NCI-H2029 (cell line): Measurements from ENCODE around the gene NOTCH1.

Source experiments
- DNase-seq: peaks from one replicate; lab custom pipeline; 2025; lab: John Stamatoyannopoulos, UW

NOTCH1 gene

DNA sequence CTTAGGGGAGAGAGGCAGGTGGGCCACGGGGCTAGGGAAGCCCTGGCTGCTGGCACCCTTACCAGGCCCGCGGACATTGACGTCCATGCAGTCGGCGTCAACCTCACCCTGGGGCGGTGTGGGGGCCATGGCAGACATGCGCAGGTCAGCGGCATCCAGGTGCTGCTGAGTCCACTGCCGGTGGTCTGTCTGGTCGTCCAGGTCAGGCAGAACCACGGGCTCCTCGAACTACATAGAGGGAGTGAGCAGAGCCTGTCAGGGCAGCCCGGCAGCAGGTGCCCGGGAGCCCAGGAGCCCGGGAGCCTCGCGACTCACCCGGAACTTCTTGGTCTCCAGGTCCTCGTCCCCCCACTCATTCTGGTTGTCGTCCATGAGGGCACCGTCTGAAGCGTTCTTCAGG, 44.2 kb downstream of the NOTCH1 start:
- DNase-seq, result no peak

GRCh38 chr9:136499935-136500910, 45.6 kb downstream of the NOTCH1 start:
- no peak for DNase-seq

DNA sequence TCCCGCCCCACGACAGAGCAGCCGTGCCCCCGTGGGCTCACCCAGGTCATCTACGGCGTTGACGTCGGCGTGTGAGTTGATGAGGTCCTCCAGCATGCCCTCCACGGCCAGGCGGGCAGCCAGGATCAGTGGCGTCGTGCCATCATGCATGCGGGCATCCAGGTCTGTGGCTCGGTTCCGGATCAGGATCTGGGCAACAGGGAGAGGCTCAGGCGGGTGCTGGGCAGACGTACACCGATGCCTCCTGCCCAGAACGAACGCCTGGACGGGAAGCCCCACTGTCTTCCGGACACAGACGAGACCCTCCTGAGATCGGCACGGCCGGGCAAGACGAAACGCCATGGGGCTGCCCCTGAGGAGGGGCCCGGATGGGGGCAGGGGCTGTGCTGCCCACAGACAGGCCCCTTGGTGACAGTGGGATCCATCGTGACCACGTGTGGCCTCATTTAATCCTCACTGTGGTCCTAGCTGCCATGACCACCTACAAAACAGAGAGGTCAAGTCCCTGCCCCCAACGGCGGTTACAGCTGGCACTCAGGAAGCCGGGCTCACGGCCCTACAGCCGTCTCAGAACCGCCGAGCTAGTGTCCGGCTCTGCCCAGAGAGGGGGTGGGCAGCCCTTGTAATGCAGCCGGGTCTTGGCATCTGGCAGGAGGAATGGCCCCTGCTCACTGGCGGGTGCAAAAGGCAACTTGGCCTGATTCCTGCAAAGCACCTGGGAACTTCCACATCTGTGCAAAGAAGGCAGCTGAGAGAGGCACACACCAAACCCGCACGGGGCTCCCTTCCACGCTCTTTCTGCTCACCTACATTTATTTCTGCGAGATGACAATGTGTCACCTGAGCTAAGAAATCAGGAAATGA, 46.5 kb downstream of the NOTCH1 start:
- no peak for DNase-seq

DNA sequence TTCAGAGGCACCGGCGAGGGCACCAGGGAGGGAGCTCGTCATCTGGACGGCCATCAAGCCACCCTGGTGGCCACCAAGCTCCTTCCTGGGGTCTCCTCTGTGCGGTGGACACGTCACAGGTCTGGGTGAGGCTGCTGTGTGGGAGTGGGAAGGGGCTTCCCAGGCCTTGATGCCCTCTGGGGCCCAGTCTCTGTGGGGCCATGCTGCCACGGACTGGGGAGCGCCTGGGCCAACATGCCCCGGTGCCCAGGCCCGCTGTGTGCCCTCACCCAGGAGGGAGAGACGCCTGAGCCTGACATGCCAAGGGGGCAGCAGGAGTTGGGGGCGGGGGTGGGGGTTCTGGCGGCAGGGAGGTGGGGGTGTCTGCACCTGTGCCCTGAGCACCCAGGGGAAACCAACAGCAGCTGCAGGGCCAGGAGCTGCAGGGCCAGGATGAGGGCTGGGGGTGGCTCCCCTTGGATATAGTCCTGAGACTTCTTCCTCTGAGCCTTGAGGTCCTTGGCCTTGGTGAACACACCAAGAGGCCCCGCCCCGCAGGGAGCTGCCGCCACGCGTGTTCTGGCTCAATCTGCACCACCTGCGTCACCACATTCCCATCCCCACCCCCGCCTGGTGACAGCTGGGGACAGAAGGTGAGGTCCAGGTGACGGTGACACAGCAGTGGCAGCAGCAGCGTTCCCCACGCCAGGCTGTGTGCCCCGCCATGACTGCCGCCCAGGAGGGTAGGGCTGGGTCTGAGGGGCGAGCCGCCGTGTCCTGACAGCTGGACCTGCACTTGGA, 47.7 kb downstream of the NOTCH1 start:
- DNase-seq, result no peak

DNA sequence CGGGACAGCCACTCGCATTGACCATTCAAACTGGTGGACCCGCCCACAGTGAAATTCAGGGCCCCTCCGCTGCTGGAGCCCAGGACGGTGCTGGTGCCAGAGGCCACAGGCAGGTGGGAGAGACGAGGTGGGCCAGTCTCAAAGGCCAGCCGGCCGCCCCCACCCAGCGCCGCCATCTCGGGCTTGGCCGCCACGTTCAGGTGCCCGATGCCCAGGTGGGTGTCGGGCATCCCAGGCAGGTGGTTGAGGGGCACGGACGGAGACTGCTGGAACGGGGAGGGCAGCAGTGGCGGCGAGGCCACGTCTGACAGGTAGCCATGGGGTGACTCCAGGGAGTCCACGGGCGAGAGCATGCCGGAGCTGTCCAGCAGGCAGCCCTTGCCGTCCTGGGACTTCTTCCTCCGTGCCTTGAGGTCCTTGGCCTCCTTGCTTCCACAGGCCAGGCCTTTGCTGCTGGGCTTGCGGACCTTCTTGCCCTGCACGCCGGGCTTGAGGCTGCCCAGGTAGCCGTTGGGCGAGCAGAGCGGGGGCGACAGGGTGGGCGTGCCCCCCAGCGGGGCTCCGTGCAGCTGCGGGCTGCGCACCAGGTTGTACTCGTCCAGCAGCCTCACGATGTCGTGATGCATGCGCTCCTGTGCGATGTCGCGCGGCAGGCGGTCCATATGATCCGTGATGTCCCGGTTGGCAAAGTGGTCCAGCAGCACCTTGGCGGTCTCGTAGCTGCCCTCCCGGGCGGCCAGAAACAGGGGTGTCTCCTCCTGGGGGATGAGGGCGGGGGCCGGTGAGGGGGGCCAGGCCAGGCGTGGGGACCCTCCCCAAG, 48.8 kb downstream of the NOTCH1 start:
- DNase-seq, result no peak

GRCh38 chr9:136496181-136496580, 49.7 kb downstream of the NOTCH1 start:
- no peak for DNase-seq

GRCh38 chr9:136495238-136495800, 50.5 kb downstream of the NOTCH1 start:
- no peak for DNase-seq

- no peak for DNase-seq
These were observed 51.2 kb downstream of the NOTCH1 start for GRCh38 chr9:136494531-136495215.

DNA sequence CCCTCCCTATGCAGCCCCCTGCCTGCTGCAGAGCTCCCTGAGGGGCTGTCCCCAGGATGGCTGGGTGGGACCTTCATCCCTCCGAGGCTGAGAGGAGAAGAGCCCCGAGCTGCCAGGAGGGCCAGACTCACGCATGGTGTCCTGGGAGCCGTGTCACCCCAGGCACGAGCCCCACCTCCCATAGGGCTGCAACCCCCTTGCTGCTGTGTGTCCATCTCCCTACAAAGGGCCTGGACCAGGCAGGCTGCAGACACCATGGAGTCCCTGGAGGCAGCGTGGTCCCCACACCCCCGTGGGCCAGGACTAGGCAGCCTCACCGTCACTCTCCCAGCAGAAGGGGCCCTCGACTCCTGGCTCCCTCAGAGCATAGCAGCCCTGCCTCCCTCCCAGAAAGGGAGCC, 51.8 kb downstream of the NOTCH1 start:
- DNase-seq, result no peak

DNA sequence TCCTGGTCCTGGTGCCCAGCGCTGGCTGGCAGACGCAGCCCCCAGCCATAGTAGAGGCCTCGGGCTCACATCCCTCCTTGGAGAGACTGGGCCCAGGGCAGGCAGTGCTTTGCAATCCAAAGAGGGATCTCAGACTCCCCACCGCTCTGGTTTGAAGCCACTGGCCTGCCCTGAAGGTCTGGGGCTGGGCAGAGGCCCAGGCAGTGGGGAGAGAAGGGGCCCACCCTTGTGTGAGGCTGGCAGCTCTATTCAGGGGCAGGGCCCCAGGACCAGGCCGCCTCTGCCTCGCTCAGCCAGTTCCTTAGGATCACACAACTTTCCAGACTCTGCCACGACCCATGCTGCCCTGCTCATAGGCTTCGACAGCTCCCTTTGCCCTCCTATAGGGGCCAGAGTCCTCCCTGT, 52.3 kb downstream of the NOTCH1 start:
- no peak for DNase-seq

DNA sequence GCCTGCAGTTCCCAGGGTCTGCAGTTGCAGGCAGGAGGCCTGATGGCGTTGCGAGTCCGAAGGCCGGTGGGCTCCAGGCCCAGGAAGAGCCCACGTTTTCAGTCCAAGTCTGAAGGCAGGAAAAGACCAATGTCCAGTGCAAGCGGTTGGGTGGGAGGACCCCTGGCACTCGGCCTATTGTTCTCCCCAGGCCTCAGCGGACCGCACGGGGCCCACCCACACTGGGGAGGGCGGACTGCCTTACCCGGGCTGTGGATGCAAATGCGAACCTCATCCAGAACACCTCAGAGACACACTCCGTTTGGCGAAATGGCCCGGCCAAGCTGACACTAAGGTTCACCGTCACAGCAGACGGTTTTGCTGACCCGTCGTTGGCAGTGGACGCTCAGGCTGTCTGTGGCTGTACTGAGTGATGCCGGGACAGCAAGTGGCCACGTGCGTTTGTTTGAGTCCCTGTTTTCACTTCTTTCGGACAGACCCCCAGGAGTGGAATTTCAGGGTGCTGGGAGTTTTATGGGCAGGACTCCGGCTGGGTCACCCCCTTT, 52.8 kb downstream of the NOTCH1 start:
- DNase-seq, result no peak

DNA sequence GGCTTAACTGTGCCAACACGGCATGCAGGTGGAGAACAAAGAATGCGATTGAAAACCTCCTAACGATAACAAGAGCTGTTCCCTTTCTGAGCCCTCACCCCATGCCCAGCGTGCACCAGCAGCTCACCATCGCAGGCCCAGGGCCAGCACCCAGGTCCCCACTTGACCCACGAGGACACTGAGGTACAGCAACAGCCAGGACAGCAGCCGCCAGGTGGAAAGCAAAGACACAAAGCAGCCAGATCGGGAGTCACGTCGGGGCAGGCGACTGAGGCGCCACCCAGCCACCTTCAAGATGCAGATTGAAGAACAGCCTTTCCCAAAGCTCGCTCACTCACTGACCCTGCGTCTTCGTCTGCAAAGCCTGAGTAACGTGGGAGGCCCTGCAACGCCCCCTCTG, 56.1 kb downstream of the NOTCH1 start:
- no peak for DNase-seq

DNA sequence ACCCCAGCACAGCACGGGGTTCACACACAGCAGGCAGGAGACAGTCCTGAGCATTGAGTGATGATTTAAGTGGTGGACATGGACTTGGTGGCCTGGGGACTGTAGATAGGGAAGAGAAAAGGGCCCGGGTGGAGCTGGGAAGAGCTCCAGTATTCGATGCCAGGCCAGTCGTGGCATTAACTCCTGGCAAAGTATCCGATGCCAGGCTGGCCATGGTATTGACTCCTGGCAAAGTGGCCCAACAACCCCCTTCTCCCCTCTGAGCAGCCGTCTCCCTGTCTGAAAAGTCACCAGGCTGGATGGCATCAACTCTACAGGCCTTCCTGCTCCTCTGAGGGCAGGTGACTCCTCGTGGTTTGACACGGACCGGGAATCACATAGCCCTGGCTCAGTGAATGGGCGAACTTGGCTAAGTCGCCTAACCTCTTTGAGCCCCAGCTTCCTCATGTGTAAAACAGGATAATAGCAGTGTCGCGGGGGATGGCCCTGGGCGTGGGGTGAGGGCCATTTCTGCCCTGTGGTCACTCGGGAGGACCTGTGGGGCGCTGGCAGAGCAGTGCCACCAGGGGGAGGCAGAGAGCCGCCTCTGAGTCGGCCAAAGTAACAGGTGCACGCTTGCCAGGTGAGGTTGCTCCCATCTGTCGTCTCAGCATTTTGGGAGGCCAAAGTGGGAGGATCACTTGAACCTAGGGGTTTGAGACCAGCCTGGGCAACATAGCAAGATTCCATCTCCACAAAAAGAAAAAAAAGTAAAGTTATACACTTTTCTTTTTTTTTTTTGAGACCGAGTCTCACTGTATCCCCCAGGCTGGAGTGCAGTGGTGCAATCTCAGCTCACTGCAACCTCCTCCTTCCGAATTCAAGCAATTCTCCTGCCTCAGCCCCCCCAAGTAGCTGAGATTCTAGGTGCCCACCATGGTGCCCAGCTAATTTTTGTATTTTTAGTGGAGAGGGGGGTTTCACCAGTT, 57.3 kb downstream of the NOTCH1 start:
- peak; percentile 37 for DNase-seq

GRCh38 chr9:136487672-136488071, 58.2 kb downstream of the NOTCH1 start:
- DNase-seq, result no peak

DNA sequence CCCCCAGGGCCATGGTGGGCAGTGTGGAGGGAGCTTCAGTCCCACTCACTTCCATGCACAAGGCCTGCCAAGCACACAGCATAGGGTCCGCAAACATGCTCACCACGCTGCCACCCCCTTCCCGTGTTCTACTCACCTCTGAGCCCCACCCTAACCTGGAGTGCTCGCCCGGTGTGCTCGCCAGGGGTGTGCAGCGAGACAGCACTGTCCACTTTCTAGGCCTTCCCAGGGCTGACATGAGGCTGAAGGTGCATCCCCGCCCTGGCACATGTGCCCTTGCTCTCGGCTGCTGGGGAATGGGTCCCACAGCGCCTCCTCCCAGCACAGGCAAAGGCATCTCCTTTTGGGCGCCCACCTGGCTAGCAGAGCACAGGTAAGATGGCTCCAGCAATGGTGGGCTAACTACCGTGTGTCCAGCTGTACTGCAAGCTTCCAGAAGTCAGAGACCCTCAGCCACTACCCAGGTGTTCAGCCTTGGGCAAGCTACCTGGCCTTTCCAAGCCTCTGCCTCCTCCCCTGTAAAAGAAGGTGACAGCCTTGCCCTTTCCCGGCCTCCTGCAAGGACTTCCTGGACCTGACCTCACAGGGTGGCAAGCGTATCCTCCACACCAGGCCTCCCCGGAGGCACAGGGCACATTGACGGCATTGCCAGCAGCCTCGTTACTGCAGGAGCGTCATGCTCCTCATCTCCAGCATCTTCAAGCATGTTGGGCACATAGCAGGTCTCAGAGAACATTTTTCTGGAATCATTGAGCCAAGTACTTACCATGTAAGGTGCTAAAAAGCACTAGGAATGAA, 58.8 kb downstream of the NOTCH1 start:
- no peak for DNase-seq

DNA sequence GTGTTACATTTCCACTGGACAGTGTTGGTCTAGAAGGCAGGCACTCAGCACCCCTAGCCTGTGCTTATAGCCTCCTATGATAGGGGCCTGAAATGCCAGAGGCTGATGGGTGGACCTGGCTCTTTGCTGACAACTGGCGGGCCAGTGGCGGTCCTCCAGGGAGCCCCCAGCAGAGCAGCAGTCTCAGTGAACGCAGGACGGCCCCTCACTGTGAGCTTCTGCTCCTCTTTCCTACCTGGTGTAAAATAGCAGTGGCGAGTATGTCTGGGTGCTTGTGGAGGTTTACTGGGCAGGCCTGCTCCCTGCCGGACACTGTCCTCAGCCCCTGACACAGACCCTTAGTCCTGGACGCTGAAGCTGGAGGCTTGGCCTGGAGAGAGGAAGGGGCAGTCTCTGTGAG, 59.7 kb downstream of the NOTCH1 start:
- DNase-seq, result no peak

DNA sequence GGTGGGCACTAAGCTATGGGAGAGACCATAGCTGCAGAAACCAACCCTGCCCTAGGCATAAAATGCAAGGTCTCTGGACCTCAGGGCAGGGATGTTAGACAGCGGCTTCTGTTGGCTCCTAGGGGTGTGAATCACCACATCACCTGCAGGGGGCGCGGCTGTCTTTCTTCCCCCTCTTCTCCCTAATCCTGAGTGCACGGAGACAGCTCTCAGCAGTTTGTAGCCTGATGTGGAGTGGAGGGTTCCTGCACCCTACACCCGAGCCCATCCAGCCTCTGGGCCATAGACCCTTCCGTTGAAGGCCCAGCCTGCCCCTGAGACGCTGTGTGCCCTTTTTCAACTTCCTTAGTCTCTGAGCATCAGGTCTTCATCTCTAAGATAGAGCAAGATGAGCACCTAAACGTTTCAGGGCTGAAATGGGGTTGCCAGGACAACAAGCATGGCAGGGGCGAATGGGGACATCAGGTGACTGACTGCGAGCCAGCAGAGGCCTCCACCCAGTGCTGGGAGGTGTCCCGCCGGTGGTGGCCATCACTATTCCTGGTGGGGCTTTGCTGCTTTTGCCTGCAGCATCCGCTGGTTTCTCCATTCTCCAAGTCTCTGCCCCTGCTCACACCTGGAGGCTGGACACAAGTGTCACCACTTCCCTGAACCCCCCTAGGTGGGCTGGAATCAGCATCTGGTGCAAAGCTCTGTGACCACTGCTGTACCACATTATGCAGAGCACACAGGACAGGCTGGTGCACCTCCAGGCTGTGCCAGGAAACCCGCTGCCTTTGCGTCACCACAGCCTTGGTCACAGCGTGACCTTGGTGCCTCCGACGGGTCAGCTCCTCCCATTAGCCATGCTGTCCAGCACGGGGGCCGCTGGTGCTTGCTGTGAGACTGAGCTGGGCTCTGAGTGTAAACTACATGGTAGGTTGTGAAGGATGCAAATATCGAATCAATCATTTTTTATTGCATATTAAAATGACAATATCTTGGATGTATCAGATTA, 60.5 kb downstream of the NOTCH1 start:
- peak; percentile 48 for DNase-seq
